HCT116 (cell line): ENCODE results near the gene CDH11. TPM values are rescaled to one million over a fixed set of nuclear protein-coding genes. Genes with fewer than 3 reads are reported as not detected.

ENCODE experiments used
- ATAC-seq: fragments of 200-7000 bp; cut with Tn5 transposase; 2 replicates; pipeline ENCODE4 v1.9.1; 2020; ENCODE audit warnings: mild to moderate bottlenecking, moderate library complexity
- BruUV-seq: library from RNA; stranded (reverse); fragments of 400-500 nt; replicated peaks from 2 replicates; lab custom pipeline; 2021; lab: Mats Ljungman, UMichigan
- CTCF ChIA-PET: fragments of 300-600 bp; sonication (Branson Sonifier 250); formaldehyde crosslinking; loops from one replicate; lab custom pipeline; 2021; ENCODE audit warnings: antibody characterized with exemption; lab: Charles Lee
- POLR2A ChIA-PET: fragments of 300-600, 350-600 bp; sonication (Branson Sonifier 250); formaldehyde crosslinking; loops from one replicate; lab custom pipeline; 2021; ENCODE audit warnings: antibody characterized with exemption; lab: Charles Lee
- RAD21 ChIA-PET, 2 experiments: fragments of 300-600 bp; sonication (Branson Sonifier 250); formaldehyde crosslinking; loops; one replicate each; lab custom pipeline; 2023; ENCODE audit warnings: low total read pairs in 2 of 2; ENCODE audit not compliant: uncharacterized antibody in 2 of 2, unreplicated experiment in 2 of 2, low non-redundant PET in 1 of 2; lab: Charles Lee
- DNase-seq: peaks from one replicate; pipeline ENCODE4 v3.0.0-alpha.2; 2010; ENCODE audit warnings: low read depth, low spot score
- H2AFZ ChIP-seq: fragments of 200-600 bp; shearing (Covaris generic), sonication (generic); 2 replicates; pipeline ENCODE4 v1.6.1; 2017; ENCODE audit warnings: low read depth, mixed run types, mixed read lengths, antibody characterized with exemption, low read length; ENCODE audit not compliant: poor library complexity, severe bottlenecking
- H3K27ac ChIP-seq: 2 replicates; pipeline ENCODE4 v1.5.1; 2012; ENCODE audit warnings: low read depth, low read length
- H3K27me3 ChIP-seq: fragments of 200-600 bp; sonication (generic); 2 replicates; pipeline ENCODE4 v1.6.1; 2016; ENCODE audit warnings: mixed run types, low read length, mixed read lengths; ENCODE audit not compliant: insufficient read depth
- H3K36me3 ChIP-seq, 2 experiments: fragments of 200-500 bp in 1 of 2; fragments of 200-600 bp in 1 of 2; sonication (Bioruptor generic) in 1 of 2; sonication (generic) in 1 of 2; 2 replicates each; pipeline versions ENCODE4 v1.5.1 to v1.6.1; 2014 to 2016; ENCODE audit warnings: low read length in 2 of 2, inconsistent platforms in 1 of 2, mixed read lengths in 1 of 2, mixed run types in 1 of 2; ENCODE audit not compliant: insufficient read depth in 2 of 2, control insufficient read depth in 1 of 2
- H3K4me1 ChIP-seq, 2 experiments: fragments of 200-600 bp in 1 of 2; sonication (generic) in 1 of 2; 2 replicates each; pipeline versions ENCODE4 v1.5.1 to v1.6.1; 2012 to 2017; ENCODE audit warnings: low read length in 2 of 2, inconsistent platforms in 1 of 2, mild to moderate bottlenecking in 1 of 2, mixed read lengths in 1 of 2, mixed run types in 1 of 2, moderate library complexity in 1 of 2; ENCODE audit not compliant: insufficient read depth in 2 of 2, control insufficient read depth in 1 of 2
- H3K4me2 ChIP-seq: fragments of 200-600 bp; sonication (generic); 2 replicates; pipeline ENCODE4 v1.6.1; 2017; ENCODE audit warnings: mixed run types, low read length, mixed read lengths
- H3K4me3 ChIP-seq, 2 experiments: fragments of 200-600 bp in 1 of 2; sonication (generic) in 1 of 2; replicated peaks in 1 of 2; 2 replicates each; pipeline ENCODE4 v1.5.1; 2011 to 2016; ENCODE audit warnings: low read length in 2 of 2, control low read depth in 1 of 2, low read depth in 1 of 2, mild to moderate bottlenecking in 1 of 2, mixed read lengths in 1 of 2, mixed run types in 1 of 2
- H3K79me2 ChIP-seq: fragments of 200-600 bp; sonication (generic); 2 replicates; pipeline ENCODE4 v1.6.1; 2017; ENCODE audit warnings: mild to moderate bottlenecking, mixed run types, low read length, moderate library complexity, mixed read lengths; ENCODE audit not compliant: insufficient read depth
- H3K9ac ChIP-seq: fragments of 200-600 bp; sonication (generic); 2 replicates; pipeline ENCODE4 v1.6.1; 2016; ENCODE audit warnings: low read length, mixed read lengths
- H3K9me2 ChIP-seq: fragments of 200-600 bp; sonication (generic), shearing (Covaris generic); 2 replicates; pipeline ENCODE4 v1.6.1; 2017; ENCODE audit warnings: mixed run types, mild to moderate bottlenecking, moderate library complexity; ENCODE audit not compliant: insufficient read depth
- H3K9me3 ChIP-seq, 2 experiments: fragments of 200-500 bp in 1 of 2; fragments of 200-600 bp in 1 of 2; sonication (Bioruptor generic) in 1 of 2; sonication (generic) in 1 of 2; 2 replicates each; pipeline ENCODE4 v1.6.1; 2014 to 2017; ENCODE audit warnings: low read length in 2 of 2, mixed read lengths in 2 of 2, inconsistent platforms in 1 of 2, low read depth in 1 of 2, mild to moderate bottlenecking in 1 of 2, mixed run types in 1 of 2, moderate library complexity in 1 of 2; ENCODE audit not compliant: control insufficient read depth in 1 of 2, insufficient read depth in 1 of 2
- H4K20me1 ChIP-seq: fragments of 200-600 bp; sonication (generic), shearing (Covaris generic); 2 replicates; pipeline ENCODE4 v1.6.1; 2017; ENCODE audit warnings: mixed run types, mild to moderate bottlenecking, moderate library complexity; ENCODE audit not compliant: insufficient read depth
- CBX3 ChIP-seq: IDR thresholded peaks from 2 replicates; pipeline ENCODE4 v1.6.1; 2012; ENCODE audit warnings: low read depth
- EGR1 ChIP-seq: IDR thresholded peaks from 2 replicates; pipeline ENCODE4 v1.6.1; 2012; ENCODE audit warnings: low read depth
- EZH2 ChIP-seq: fragments of 200-600 bp; sonication (generic); IDR thresholded peaks from 2 replicates; pipeline ENCODE4 v1.6.1; 2017; ENCODE audit warnings: antibody characterized with exemption, mixed run types
- JUND ChIP-seq: IDR thresholded peaks from 2 replicates; pipeline ENCODE4 v1.6.1; 2012
- POLR2AphosphoS5 ChIP-seq: IDR thresholded peaks from 2 replicates; pipeline ENCODE4 v1.6.1; 2011; ENCODE audit warnings: mild to moderate bottlenecking, low read depth, low read length, moderate library complexity
- REST ChIP-seq: IDR thresholded peaks from 2 replicates; pipeline ENCODE4 v1.6.1; 2012; ENCODE audit warnings: low read depth
- SIN3A ChIP-seq: IDR thresholded peaks from 2 replicates; pipeline ENCODE4 v1.6.1; 2012; ENCODE audit warnings: low read depth
- SRF ChIP-seq: IDR thresholded peaks from 2 replicates; pipeline ENCODE4 v1.6.1; 2012; ENCODE audit warnings: low read depth
- TCF7L2 ChIP-seq: IDR thresholded peaks from 2 replicates; pipeline ENCODE4 v1.7.0; 2011; ENCODE audit warnings: borderline replicate concordance, inconsistent platforms; ENCODE audit not compliant: insufficient read depth, insufficient read length; ENCODE audit errors: extremely low read depth
- ZBTB33 ChIP-seq: IDR thresholded peaks from 2 replicates; pipeline ENCODE4 v1.6.1; 2011; ENCODE audit warnings: mild to moderate bottlenecking, low read length, moderate library complexity; ENCODE audit not compliant: insufficient replicate concordance; ENCODE audit errors: extremely low read depth
- ZFX ChIP-seq: fragments of 450-650 bp; IDR thresholded peaks from 2 replicates; pipeline ENCODE4 v1.6.1; 2017
- intact Hi-C: fragments of 100-400 bp; cut with micrococcal nuclease; formaldehyde crosslinking; loops from 2 replicates; pipeline ENCODE4 v1.10.0; 2022
- total RNA-seq: library from RNA; stranded (reverse); gene quantifications from one replicate; pipeline ENCODE4 v1.2.1, GENCODE V29; 2021; ENCODE audit not compliant: unreplicated experiment

The CDH11 gene
- total RNA-seq, 1 experiment from 2014 or later: 0.52 TPM

GRCh38 chr16:65041667-65042066 is 80.2 kb downstream of the CDH11 start:
- no peak for DNase-seq
- H3K9me2 ChIP-seq: no peaks in the 10 kb centered on the region
- no peak overlapping the region for H3K9ac ChIP-seq
- H3K4me1 ChIP-seq: no peaks in the 10 kb centered on the region
- no peak overlapping the region for H3K4me2 ChIP-seq
- no peak for ATAC-seq
- TF ChIP-seq CBX3 (no peak), REST (no peak), POLR2AphosphoS5 (no peak), SIN3A (no peak), JUND (no peak), TCF7L2 (no peak), EGR1 (no peak), ZFX (no peak), EZH2 (no peak), SRF (no peak), ZBTB33 (no peak)
- H3K79me2 ChIP-seq: no peaks in the 10 kb centered on the region
- CTCF ChIA-PET: no interaction called here
- H2AFZ ChIP-seq: no peak overlapping the region
- no peaks in the 10 kb centered on the region for H3K27me3 ChIP-seq
- H4K20me1 ChIP-seq: no peaks in the 10 kb centered on the region
- no peaks in the 10 kb centered on the region for H3K36me3 ChIP-seq
- RAD21 ChIA-PET: no interaction called here
- POLR2A ChIA-PET: no interaction called here
- peaks cover 4 to 26% of the 10 kb centered on the region in 2 experiments; a peak in 2 of 4 replicates for H3K9me3 ChIP-seq
- intact Hi-C loops: no loop called here
- no TSS peak for BruUV-seq
- H3K27ac ChIP-seq: no peak overlapping the region
- no peak overlapping the region for H3K4me3 ChIP-seq
